ENCODE data around the gene RBP3.

GRCh38 chr10:47323087-47323486 lies 25.1 kb upstream of the RBP3 start:
- TF ChIP-seq CTCF (IDR thresholded peaks at IDR 0.05) (no peak), POLR2A (IDR thresholded peaks at IDR 0.05) (no peak)

Data from uterus (tissue), 2 donors.